Inferior parietal cortex (tissue), 1 donor: ENCODE data around the gene ETF1.

ENCODE experiments used
- DNase-seq: peaks from one replicate; pipeline ENCODE4 v3.0.0-alpha.2; 2016; ENCODE audit errors: extremely low spot score

Gene ETF1

GRCh38 chr5:138464008-138464387 is 79.0 kb downstream of the ETF1 start:
- peak; percentile 92 for DNase-seq

GRCh38 chr5:138463419-138464007 is 79.5 kb downstream of the ETF1 start:
- DNase-seq: no peak

GRCh38 chr5:138461343-138462125 is 81.5 kb downstream of the ETF1 start:
- peak; percentile 48 for DNase-seq

- DNase-seq: no peak
These were observed 82.9 kb downstream of the ETF1 start for GRCh38 chr5:138460032-138460693.

- no peak for DNase-seq
These were observed 83.6 kb downstream of the ETF1 start for GRCh38 chr5:138459311-138459933.

DNA sequence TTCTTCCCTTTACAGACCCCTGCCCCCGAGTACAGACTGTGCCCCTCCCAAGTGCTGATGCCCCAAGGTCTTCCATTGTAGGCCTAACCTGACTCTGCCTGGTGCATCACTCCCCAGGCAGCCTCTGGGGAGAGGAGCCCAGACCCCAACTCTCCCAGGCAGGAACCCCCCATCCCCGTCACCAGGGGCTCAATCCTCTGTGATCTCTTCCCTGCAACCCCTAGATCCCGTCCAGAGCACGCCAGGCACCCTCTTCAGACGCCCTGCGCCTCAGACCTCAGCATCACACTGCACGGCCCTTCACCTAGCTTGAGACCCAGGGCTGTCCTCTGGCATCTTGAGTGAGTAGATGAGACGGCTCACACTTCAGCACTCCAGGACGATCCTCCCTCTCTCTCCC is 84.2 kb downstream of the ETF1 start:
- DNase-seq: no peak

DNA sequence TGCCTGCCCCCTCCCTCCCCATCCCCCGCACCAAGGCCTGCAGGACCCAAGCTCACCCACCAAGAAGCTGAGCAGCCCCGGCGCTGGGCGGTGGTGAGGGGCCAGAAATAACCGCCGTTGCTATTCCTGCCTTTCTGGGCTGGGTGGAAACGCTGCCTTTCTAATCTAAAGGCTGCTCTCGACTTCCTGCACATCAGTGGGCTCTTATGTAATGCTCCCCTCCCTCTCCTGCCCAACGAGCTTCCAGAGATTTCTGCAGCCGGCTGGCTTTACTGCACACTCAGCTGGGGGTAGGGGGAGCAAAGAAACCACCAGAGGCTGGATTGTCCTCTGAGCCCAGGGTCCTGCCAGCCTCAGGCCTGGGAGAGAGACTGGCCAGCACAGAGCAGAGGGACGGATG is 84.7 kb downstream of the ETF1 start:
- DNase-seq: peak; percentile 42

- no peak for DNase-seq
These were observed 85.3 kb downstream of the ETF1 start for GRCh38 chr5:138457531-138458275.
